ENCODE measurements around the gene TRIM50.
"Not testable (repeated sequence)": the region's sequence is repeated elsewhere in the genome, so short reads cannot be mapped to it uniquely, and the experiment has no call there.

TRIM50 gene

GRCh38 chr7:73349763-73350162 is 21.9 kb upstream of the TRIM50 start:
- DNase-seq, result no peak

GRCh38 chr7:73345951-73346350 is 18.1 kb upstream of the TRIM50 start:
- DNase-seq, result peak in 1 of 2 experiments; percentile 33

GRCh38 chr7:73345538-73345937 is 17.7 kb upstream of the TRIM50 start:
- DNase-seq, result no peak

- no peak for DNase-seq
Measured at GRCh38 chr7:73343671-73344380, 15.9 kb upstream of the TRIM50 start.

GRCh38 chr7:73342645-73343044 is 14.8 kb upstream of the TRIM50 start:
- peak; percentile 23 to 68 for DNase-seq

GRCh38 chr7:73341877-73342276 is 14.0 kb upstream of the TRIM50 start:
- no peak for DNase-seq

- DNase-seq, result peak in 1 of 2 experiments; percentile 9
Measured at GRCh38 chr7:73340514-73340913, 12.6 kb upstream of the TRIM50 start.

GRCh38 chr7:73338321-73338720 is 10.4 kb upstream of the TRIM50 start:
- DNase-seq, result no peak

- DNase-seq, result peak in 1 of 2 experiments; percentile 2
Measured at GRCh38 chr7:73332447-73332846, 4.6 kb upstream of the TRIM50 start.

GRCh38 chr7:73330772-73331171 is 2.9 kb upstream of the TRIM50 start:
- DNase-seq, result no peak

GRCh38 chr7:73329861-73330581 is 2.1 kb upstream of the TRIM50 start:
- DNase-seq, result no peak

GRCh38 chr7:73328696-73329095 is 814 bp upstream of the TRIM50 start:
- DNase-seq, result no peak

- DNase-seq, result not testable (repeated sequence)
Measured at GRCh38 chr7:73327449-73327848, 433 bp downstream of the TRIM50 start.

GRCh38 chr7:73325424-73325823 is 2.5 kb downstream of the TRIM50 start:
- not testable (repeated sequence) for DNase-seq

- DNase-seq, result peak; percentile 12 to 75
Measured at GRCh38 chr7:73324081-73324845, 3.6 kb downstream of the TRIM50 start.

- DNase-seq, result not testable (repeated sequence)
Measured at GRCh38 chr7:73323434-73324080, 4.3 kb downstream of the TRIM50 start.

- DNase-seq, result peak in 1 of 2 experiments; percentile 26
Measured at GRCh38 chr7:73320009-73320408, 7.9 kb downstream of the TRIM50 start.

- DNase-seq, result not testable (repeated sequence)
Measured at GRCh38 chr7:73319541-73319940, 8.3 kb downstream of the TRIM50 start.

GRCh38 chr7:73318656-73319204 is 9.2 kb downstream of the TRIM50 start:
- not testable (repeated sequence) for DNase-seq

- DNase-seq, result no peak
Measured at GRCh38 chr7:73316521-73316920, 11.4 kb downstream of the TRIM50 start.

GRCh38 chr7:73314271-73314670 is 13.6 kb downstream of the TRIM50 start:
- DNase-seq, result no peak

GRCh38 chr7:73313521-73313906 is 14.4 kb downstream of the TRIM50 start:
- no peak for DNase-seq
